Measurements from ENCODE around the gene C1orf174. TPM values are rescaled to one million over a fixed set of nuclear protein-coding genes. Genes with fewer than 3 reads are reported as not detected.

The C1orf174 gene
- total RNA-seq, result 36.9 and 55.0 TPM in 2 replicates

GRCh38 chr1:3900150-3900968 lies at the start of gene C1orf174:
Gene C1orf174, minus strand, starts transcription at chr1:3900272. Its CDS starts 86 bp downstream, at chr1:3900186.

DNA sequence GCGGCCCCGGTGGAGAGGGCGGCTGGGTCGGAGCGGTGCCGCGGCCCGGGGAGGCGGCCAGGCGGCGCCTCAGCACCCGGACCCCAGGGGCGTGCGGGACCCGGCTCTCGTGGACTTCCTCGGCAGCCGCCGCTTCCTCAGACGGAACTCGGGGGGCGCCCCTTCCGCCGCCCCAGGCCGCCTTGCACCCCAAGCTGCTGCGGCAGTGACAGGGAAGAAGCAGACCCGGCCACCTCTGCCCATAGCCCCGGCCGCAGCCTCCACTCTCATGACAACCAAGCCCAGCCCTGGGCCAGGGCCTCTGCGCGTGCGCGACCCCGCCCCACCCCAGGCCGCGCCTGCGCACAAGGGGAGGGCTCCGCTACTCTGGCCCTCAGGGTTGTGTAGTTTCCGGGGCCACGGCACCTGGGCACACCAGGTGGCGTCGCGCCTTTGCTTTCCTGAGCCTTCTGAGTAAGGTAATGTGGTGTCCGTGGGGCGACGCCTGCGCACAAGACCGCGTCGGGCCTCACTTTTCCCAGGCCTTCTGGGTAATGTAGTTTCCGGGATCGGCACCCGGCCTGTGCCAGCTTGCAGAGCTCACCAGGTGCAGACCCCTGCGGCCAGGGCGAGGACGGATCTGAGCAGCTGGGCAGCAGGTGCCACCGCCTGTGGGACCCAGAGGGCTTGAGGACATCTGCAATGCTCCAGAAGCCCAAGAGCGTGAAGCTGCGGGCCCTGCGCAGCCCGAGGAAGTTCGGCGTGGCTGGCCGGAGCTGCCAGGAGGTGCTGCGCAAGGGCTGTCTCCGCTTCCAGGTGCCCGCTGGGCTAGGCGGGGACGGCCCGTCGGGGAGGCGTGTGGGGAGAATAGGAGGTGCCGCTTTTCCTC lies 42.9 kb downstream of the C1orf174 start, which contains the start of the genes CEP104 and DFFB:
Gene CEP104 (minus strand): TSS at position 289 of the 868 bp plus-strand sequence. CDS start 4,804 bp downstream, outside the sequence.
Gene DFFB (plus strand): TSS at position 554 of the 868 bp plus-strand sequence. CDS start 128 bp downstream, at position 682.

Other genes starting within 250 kb of the C1orf174 start
- 0.36 TPM in 1 of 2 replicates, not detected in the other for gene TP73, start 247.8 kb downstream of the C1orf174 start, total RNA-seq
- gene CCDC27, start 147.8 kb downstream of the C1orf174 start, total RNA-seq, result not detected in 2 replicates
- gene SMIM1, start 127.5 kb downstream of the C1orf174 start, total RNA-seq, result 0.68 and 1.1 TPM in 2 replicates
- 43.4 and 46.7 TPM in 2 replicates for gene LRRC47, start 103.8 kb downstream of the C1orf174 start, total RNA-seq
- 39.6 and 71.7 TPM in 2 replicates for gene CEP104, start 43.1 kb downstream of the C1orf174 start, total RNA-seq
- 3.4 and 4.5 TPM in 2 replicates for gene DFFB, start 42.8 kb downstream of the C1orf174 start, total RNA-seq